ENCODE data around the gene CDX1.

CDX1 gene

GRCh38 chr5:150208187-150209098 lies 41.9 kb downstream of the CDX1 start:
- no peak for DNase-seq (ENCODE audit: low spot score)

DNA sequence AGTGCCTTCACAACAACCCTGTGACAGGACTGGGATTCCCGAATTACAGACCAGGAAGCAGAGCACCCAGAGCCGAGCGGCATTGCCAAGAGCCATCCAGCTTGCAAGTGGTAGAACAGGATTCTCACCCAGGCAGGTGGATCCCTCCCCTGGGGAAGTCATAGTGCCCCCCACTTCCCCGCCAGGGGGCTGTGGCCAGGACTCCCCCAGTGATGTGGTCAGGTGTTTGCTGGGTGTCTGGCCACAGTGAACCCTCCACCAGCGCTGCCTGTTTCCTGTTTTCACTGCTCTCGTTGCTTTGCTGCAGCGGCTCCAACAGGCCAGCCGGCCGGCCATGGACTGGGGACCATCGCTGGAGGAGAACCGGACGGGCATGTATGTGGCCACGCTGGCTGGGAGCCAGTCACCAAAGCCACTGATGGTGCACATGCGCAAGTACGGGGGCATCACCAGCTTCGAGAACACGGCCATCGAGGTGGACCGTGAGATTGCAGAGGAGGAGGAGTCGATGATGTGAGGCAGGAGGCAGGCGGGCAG lies 42.6 kb downstream of the CDX1 start:
- peak; percentile 0 for DNase-seq (ENCODE audit: low spot score)

GRCh38 chr5:150210644-150211043 lies 44.1 kb downstream of the CDX1 start:
- no peak for DNase-seq (ENCODE audit: low spot score)

DNA sequence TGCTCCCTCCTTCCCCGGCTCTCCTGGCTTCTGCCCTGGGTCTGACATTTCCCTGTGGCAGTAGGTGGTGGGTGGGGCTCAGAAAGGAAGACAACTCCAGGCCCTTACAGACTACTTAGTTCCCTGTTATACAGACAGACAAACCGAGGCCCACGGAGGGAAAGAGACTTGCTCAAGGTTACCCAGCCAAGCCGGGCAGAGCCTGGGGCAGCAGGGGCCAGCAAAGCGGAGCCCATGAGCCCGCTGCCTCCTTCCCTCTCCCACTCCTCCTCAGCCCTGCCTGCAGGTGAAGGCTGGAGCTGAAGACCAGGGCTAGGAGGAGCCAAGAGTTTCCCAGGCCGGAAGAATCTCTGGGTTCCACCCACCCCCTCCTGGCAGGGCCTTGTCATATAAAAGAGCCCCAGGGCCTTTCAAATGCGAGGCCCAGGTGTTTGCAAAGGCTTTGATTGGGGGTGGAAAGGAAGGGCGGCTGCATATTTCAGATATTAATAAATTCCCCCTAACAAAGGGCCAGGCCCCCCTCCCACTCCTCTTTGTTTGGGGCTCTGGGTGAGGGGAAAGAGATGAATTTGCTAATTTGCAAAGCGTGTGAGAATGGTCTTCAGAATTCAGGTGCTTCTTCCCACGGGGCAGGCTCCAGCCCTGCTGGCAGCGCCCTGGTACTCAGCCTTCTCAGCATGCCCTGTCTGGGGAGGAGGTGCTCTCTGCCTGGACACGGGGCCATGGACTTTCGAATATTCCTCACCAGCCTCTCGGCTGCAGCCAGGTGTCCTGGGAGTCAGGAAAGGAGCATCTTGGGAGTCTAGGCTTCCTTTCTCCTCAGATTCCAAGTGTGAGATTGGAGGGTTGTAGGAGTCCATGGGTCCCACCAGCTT lies 44.8 kb downstream of the CDX1 start:
- DNase-seq (ENCODE audit: low spot score) = no peak

- DNase-seq (ENCODE audit: low spot score) = no peak
These were observed 47.0 kb downstream of the CDX1 start for GRCh38 chr5:150213530-150213929.

GRCh38 chr5:150214289-150214688 lies 47.7 kb downstream of the CDX1 start:
- no peak for DNase-seq (ENCODE audit: low spot score)

DNA sequence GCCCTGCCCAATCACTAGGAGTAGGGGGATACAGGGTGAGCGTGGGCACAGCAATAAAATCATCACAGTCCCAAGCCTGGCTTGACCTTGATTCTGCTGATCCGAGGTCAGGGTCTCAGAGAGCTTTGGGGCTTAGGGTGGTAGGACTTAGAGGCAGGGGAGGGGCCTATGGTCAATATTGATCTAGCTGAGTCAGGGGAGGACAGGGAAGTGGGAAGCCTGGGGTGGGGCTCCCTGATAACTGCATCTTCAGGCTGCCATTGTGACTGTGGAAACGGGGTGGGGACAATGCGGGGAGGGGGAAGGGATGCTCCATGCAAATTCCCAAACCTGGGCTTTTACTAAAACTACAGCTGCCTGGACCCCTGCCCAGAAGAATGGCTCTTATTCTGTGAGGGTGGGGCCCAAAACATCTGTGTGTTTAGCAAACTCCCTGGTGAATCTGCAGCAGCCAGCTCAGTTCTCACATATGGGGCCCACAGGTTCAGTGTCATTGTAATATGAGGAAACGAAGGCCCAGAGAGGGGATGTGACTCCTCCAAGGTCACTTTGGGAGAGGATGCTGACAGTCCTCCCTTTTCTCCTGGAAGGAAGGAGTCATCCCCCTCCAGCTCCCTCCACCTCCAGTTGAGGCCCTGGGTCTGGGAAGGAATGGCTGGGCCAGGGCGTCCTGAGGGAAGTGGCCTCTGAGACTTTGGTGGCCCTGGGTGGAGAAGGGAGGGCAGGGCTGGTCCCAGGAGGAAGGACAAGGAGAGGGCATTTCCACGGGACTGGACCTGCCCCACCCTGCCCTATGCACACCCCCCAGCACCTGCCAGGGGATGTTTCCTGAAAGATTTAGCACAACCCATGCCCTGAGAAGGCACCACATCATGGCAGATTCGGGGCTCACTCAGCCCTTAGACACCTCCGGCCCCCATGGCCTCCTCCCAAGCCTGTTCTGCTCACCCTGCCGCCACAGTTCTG lies 49.7 kb downstream of the CDX1 start:
- DNase-seq (ENCODE audit: low spot score) = no peak

GRCh38 chr5:150217038-150217437 lies 50.5 kb downstream of the CDX1 start:
- no peak for DNase-seq (ENCODE audit: low spot score)

DNA sequence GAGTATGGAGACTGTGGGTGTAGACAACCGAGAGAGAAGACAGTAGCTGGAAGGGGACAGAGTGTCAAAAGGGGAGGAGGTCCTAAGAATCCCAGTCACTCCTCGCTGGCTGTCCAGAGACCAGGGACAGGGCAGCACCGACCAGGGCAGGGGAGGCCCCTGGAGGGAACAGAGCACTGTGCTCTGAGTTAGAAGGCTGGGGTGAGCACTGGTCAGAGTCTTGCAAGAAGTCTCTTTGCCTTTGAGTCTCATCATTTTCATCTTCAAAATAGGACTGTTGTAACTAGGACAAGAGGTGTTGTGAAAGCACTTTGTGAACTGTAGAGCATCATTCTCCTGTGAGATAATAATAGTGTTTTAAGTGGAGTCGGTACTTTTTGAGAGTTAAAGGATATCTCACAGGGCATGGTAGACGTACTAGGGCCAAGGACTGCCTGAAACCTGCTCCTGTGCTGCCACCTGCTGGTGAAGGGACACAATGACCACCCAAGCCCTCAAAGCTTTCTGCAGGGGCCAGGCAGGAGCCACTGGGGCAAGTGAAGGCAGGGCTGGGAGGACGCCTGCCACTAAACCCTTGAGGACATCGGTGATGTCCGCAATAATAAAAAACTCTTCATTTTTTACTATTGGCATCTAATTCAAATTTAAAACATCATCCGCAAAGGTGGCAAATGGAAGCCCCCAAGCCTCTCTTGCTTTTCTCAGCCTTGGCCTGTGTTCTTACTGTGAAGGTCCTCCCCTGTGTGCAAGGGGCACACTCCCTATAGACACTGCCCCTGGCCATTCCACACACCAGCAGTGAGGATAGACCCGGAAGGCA lies 51.5 kb downstream of the CDX1 start:
- peak; percentile 76 for DNase-seq (ENCODE audit: low spot score)

DNA sequence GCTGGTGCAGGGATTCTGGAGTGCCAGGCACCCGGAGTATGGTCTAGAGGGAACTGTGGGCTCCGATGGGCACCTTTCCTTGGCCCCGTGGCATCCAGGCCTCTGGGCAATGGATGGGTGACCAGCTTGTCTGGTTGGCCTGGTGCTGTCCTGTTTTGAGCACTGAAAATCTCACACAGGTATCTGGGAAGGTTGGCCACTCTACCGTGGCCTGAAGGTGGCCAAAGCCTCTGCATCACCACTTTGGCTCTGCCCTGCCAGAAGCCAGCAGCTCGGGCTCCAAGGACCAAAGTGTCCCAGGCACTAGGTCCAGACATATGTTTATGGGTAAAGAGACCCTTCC lies 52.1 kb downstream of the CDX1 start:
- no peak for DNase-seq (ENCODE audit: low spot score)

DNA sequence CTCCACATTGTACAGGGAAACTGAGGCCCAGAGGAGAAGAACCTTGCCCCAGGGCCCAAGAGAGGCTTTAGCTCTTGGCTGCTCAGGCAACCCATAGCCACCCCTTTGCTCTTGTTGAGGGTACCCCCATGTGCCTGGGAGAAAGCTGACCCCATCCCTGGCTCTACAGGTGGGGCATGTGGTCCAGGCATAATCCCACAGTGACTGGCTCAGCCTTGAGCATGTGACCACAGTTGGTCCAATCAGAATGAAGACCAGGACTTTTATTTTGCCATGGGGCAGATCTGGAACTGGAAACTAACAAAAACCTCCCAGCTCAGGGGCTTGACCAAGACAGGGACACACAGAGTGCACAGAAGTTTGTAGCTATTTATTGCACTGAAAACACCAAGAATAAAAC lies 52.6 kb downstream of the CDX1 start:
- no peak for DNase-seq (ENCODE audit: low spot score)

GRCh38 chr5:150219861-150220260 lies 53.3 kb downstream of the CDX1 start:
- no peak for DNase-seq (ENCODE audit: low spot score)

DNA sequence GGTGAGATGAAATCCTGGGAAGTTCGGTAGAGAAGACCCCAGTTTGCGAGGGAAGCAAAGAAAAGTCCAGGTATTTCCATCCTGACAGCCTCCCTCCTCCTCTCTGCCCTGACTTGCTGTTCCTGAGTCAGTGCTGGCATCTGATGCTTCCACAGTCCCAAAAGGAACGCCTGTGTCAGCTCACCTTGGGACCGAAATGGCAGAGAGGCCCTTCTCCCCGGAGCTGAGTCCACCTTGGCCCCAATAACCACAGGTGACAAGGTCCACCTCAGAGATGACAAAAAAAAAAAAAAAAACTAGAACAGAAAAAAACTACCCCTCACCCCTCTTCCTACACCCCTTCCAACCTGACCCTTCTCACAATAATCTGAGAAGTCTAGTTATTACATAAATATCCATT lies 54.9 kb downstream of the CDX1 start:
- DNase-seq (ENCODE audit: low spot score) = no peak

DNA sequence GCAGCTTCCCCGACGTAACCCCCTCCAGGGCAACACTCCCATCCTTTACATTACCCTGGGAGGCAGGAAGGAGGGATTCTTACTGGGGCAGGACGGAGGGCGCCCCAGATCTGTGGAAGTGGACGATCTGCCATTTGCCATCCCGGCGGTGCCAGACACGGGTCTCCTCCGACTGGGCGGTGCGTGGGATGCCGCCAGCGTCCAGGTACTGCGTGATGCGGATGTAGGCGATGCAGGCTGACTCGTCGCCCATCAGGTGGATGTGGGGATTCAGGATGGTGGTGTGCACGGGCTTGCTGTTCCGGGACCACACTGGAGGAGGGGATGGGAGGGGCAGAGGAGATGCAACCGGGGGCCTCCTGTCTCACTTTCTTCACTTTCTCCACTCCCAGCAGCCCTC lies 56.3 kb downstream of the CDX1 start:
- DNase-seq (ENCODE audit: low spot score) = no peak

GRCh38 chr5:150223474-150223873 lies 56.9 kb downstream of the CDX1 start:
- DNase-seq (ENCODE audit: low spot score) = no peak

GRCh38 chr5:150224483-150225027 lies 58.0 kb downstream of the CDX1 start:
- no peak for DNase-seq (ENCODE audit: low spot score)

DNA sequence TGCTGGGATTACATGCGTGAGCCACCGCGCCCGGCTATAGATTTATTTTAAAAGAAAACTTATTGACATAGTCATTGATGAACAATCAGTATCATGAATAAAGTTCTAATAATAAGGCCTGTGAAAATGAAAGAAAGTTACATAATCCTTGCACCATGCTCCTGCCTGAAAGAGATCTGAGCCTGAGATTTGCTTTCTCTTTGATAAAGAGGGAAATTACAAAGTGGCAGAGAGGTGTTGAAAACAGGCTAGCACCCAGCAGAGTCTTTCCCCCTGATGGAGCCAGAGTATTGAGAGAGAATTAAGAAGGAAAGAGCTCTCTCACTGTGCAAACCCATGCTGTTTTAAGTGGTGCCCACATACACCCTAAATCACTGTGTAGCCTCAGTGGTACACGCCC lies 60.5 kb downstream of the CDX1 start:
- DNase-seq (ENCODE audit: low spot score) = no peak

DNA sequence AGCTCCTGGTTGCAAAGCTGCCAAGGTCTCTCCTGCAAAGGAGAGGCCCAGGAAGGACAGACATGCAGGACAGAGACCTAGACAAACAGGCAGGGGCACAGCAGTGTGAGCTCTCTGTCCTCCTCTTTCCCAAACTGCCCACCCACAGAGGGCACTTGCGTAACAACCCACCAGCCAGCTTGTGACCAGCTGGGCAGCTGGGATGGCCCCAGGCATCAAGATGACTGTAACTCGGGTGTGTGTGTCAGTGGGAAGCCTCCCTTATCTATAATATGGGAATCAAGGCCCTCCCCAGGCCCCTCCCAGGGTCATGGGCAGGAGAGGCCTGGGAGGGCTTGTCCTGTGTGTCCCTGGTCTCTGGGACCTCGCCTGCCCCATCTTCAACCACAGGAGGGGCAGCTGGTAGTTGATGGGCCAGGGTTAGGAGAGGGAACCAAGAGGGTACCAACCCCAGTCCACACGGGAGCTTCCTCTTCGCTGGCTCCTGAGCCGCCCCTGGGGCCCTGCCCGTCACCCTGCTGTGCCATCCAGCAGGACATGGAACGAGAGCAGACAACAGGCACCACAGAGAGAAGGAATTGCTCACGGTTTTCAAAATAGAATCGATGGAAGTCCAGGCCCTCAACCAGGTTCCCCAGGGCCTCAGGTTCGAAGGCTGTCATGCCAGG lies 61.2 kb downstream of the CDX1 start:
- DNase-seq (ENCODE audit: low spot score) = no peak

DNA sequence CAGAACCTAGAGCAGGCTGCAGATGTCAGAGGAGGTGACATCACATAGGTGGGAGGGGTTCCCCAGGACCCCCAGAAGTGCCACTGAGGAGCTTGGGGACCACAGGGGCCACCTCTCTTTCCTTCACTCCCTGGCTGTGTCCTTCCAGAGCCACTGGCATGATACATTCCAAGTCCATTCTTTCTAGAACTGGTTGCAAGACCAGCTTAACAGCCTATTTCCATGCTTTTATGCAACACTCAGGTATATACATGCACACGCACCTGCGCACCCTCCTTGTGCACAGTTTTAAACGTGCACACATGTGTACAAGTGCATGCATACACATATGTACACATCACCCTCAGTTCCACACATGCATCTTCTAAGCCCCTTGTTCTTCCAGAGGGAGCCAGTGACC lies 63.0 kb downstream of the CDX1 start:
- no peak for DNase-seq (ENCODE audit: low spot score)

GRCh38 chr5:150230842-150231241 lies 64.3 kb downstream of the CDX1 start:
- no peak for DNase-seq (ENCODE audit: low spot score)

Data from CD4-positive, alpha-beta T cell treated with Interleukin-15 for 4 hours (primary cell).